ENCODE measurements around the gene USF2. TPM values are rescaled to one million over a fixed set of nuclear protein-coding genes. Genes with fewer than 3 reads are reported as not detected.

Gene USF2
- polyA plus RNA-seq, 2 of the 4 experiments (the other 2 are of a cell fraction), result 118 to 141 TPM

DNA sequence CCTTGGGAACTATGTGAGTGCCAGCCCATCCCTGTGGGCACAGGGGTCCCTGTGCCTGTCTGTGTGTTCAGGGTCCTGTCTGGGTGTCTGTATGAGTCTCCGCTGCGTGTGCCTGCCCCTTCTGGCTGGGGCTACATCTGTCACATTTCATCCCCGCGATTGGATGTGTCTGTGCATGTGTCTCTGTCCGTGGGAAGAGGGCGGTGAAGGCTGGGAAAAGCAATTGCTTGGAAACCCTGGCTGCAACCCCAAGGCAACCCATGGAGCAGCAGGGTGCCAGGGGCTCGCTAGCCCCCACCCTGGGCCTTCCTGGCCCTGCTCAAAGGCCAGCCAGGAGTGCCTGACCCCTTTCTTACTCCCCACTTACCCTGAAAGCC, 24.6 kb downstream of the USF2 start (continued):
- no peak for TF ChIP-seq ELK1 (IDR thresholded peaks at IDR 0.05; ENCODE audit: low read depth, low read length)

- ATAC-seq (no peak), DNase-seq (ENCODE audit: low read depth in 1 of 2, low spot score in 1 of 2) (no peak), FAIRE-seq (no peak)
- 44% methylated on average over 17 of the region's 17 CpGs for WGBS (ENCODE audit: missing lambda C conversion rate)
- TF ChIP-seq ATOH8 (CRISPR knock-in tag; IDR thresholded peaks at IDR 0.05; ENCODE audit: low read depth) (no peak), KDM1A (IDR thresholded peaks at IDR 0.05; ENCODE audit: low read depth) (no peak), EHF (CRISPR knock-in tag; IDR thresholded peaks at IDR 0.05) (no peak), NPAS2 (CRISPR knock-in tag; IDR thresholded peaks at IDR 0.05; ENCODE audit: borderline replicate concordance) (no peak), CHD2 (IDR thresholded peaks at IDR 0.05; ENCODE audit: low read length, partially characterized antibody) (no peak), RARB (CRISPR knock-in tag; IDR thresholded peaks at IDR 0.05) (no peak)
- Histone ChIP-seq H3K4me2 (no peak overlapping the region), H3K27ac (no peak overlapping the region), H3K4me3 (no peak overlapping the region), H3K4me1 (no peaks in the 10 kb centered on the region), H3K9me3 (no peaks in the 10 kb centered on the region)
- POLR2A ChIA-PET, result no interaction called here
- CTCF ChIA-PET, result interaction anchor here (1.2 kb wide), 1 partner anchor 15 kb away, joined by 4 read pairs; no protein-coding TSS in a partner anchor
Measured at GRCh38 chr19:35293808-35294207, 25.0 kb downstream of the USF2 start.

GRCh38 chr19:35294328-35294727, 25.6 kb downstream of the USF2 start:
- 25% methylated on average over 3 of the region's 3 CpGs for WGBS (ENCODE audit: missing lambda C conversion rate)
- Histone ChIP-seq H3K9me3 (0 out of 3 replicates have a peak, but pooled peaks cover 2% of the 10 kb centered on the region), H3K4me1 (no peaks in the 10 kb centered on the region), H3K4me2 (no peak overlapping the region), H3K4me3 (no peak overlapping the region), H3K27ac (no peak overlapping the region)
- no peak for ATAC-seq
- peak; percentile 18 for TF ChIP-seq ZFP36 (IDR thresholded peaks at IDR 0.05; ENCODE audit: borderline replicate concordance, partially characterized antibody)
- no peak for TF ChIP-seq HEYL (CRISPR knock-in tag; IDR thresholded peaks at IDR 0.05)
- no peak for FAIRE-seq
- ChIA-PET CTCF (interaction anchor here (1.0 to 2.0 kb wide), 4 partner anchors 14 to 168 kb away, joined by 4 to 6 read pairs (median 5); no protein-coding TSS in a partner anchor), POLR2A (no interaction called here)
- DNase-seq (ENCODE audit: low read depth in 1 of 2, low spot score in 1 of 2), result no peak

- ChIA-PET POLR2A (no interaction called here), CTCF (interaction anchor here (0.9 to 2.5 kb wide), 7 partner anchors 10 to 168 kb away, joined by 3 to 9 read pairs (median 6); no protein-coding TSS in a partner anchor)
- Histone ChIP-seq H3K4me2 (no peak overlapping the region), H3K9me3 (0 out of 3 replicates have a peak, but pooled peaks cover 2% of the 10 kb centered on the region), H3K4me3 (no peak overlapping the region), H3K4me1 (no peaks in the 10 kb centered on the region), H3K27ac (no peak overlapping the region)
- 66% methylated on average over 25 of the region's 25 CpGs for WGBS (ENCODE audit: missing lambda C conversion rate)
- TF ChIP-seq HMGXB4 (CRISPR knock-in tag; IDR thresholded peaks at IDR 0.05; ENCODE audit: borderline replicate concordance), result no peak
- no peak for TF ChIP-seq SMC3 (IDR thresholded peaks at IDR 0.05)
- TF ChIP-seq BHLHE40 (IDR thresholded peaks at IDR 0.05; ENCODE audit: low read depth, low read length), result no peak
- no peak for TF ChIP-seq HEYL (CRISPR knock-in tag; IDR thresholded peaks at IDR 0.05)
- TF ChIP-seq ZSCAN20 (CRISPR knock-in tag; IDR thresholded peaks at IDR 0.05), result no peak
- TF ChIP-seq SREBF2 (IDR thresholded peaks at IDR 0.05), result no peak
- no peak for TF ChIP-seq ELK1 (IDR thresholded peaks at IDR 0.05; ENCODE audit: low read depth, low read length)
- no peak for TF ChIP-seq MAFK (IDR thresholded peaks at IDR 0.05; ENCODE audit: partially characterized antibody)
- TF ChIP-seq HDAC2 (IDR thresholded peaks at IDR 0.05), result no peak
- TF ChIP-seq ZC3H11A (IDR thresholded peaks at IDR 0.05), result no peak
- TF ChIP-seq POLR2AphosphoS2 (conservative IDR thresholded peaks at IDR 0.05; ENCODE audit: low read length), result no peak
- TF ChIP-seq CHD4 (IDR thresholded peaks at IDR 0.05; ENCODE audit: borderline replicate concordance), result no peak
- TF ChIP-seq FOSB (CRISPR knock-in tag; IDR thresholded peaks at IDR 0.05), result no peak
- no peak for TF ChIP-seq MAX (IDR thresholded peaks at IDR 0.05)
- TF ChIP-seq CEBPB (IDR thresholded peaks at IDR 0.05), result no peak
- DNase-seq (ENCODE audit: low read depth in 1 of 2, low spot score in 1 of 2) (no peak), ATAC-seq (no peak), FAIRE-seq (no peak)
Measured at GRCh38 chr19:35294859-35295791, 26.4 kb downstream of the USF2 start.

Data from A549 (cell line).